Ovary (tissue), 3 donors: ENCODE measurements around the gene C3.

Source experiments
- CTCF ChIP-seq, 3 donors: fragments of 450-650 bp in 2 of 3; fragments of 200-600 bp in 1 of 3; IDR thresholded peaks; one replicate each; pipeline versions ENCODE4 v1.5.1 to v1.8.0; 2016 to 2022; ENCODE audit warnings: antibody characterized with exemption in 3 of 3, mild to moderate bottlenecking in 1 of 3
- EP300 ChIP-seq: sonication (generic); formaldehyde crosslinking; IDR thresholded peaks from one replicate; pipeline ENCODE4 v1.6.1; 2017; ENCODE audit warnings: antibody characterized with exemption
- POLR2A ChIP-seq: fragments of 450-650 bp; IDR thresholded peaks from one replicate; pipeline ENCODE4 v1.6.1; 2017; ENCODE audit warnings: antibody characterized with exemption, mild to moderate bottlenecking, moderate library complexity
- donor health status: DM: no; HTN: no; CAD: no.

GRCh38 chr19:6694147-6694815 is 26.2 kb downstream of the C3 start:
- TF ChIP-seq CTCF (IDR thresholded peaks at IDR 0.05) (no peak), EP300 (no peak), POLR2A (no peak)
